ENCODE data around the gene TRPM3.

The TRPM3 gene

GRCh38 chr9:70693186-70693585 is 428.2 kb downstream of the TRPM3 start:
- ChIA-PET POLR2A (no interaction called here), CTCF (no interaction called here)
- TF ChIP-seq ZBTB17 (tag by site-specific recombination; IDR thresholded peaks at IDR 0.05) (no peak), ZBTB7A (tag by site-specific recombination; IDR thresholded peaks at IDR 0.05; ENCODE audit: low read depth) (no peak), ZNF544 (tag by site-specific recombination; IDR thresholded peaks at IDR 0.05) (no peak), RBAK (tag by site-specific recombination; IDR thresholded peaks at IDR 0.05) (no peak), ZNF701 (tag by site-specific recombination; IDR thresholded peaks at IDR 0.05) (no peak), ZNF473 (tag by site-specific recombination; IDR thresholded peaks at IDR 0.05) (no peak), ZNF501 (tag by site-specific recombination; IDR thresholded peaks at IDR 0.05) (no peak)
- TF ChIP-seq, protein P1, sequence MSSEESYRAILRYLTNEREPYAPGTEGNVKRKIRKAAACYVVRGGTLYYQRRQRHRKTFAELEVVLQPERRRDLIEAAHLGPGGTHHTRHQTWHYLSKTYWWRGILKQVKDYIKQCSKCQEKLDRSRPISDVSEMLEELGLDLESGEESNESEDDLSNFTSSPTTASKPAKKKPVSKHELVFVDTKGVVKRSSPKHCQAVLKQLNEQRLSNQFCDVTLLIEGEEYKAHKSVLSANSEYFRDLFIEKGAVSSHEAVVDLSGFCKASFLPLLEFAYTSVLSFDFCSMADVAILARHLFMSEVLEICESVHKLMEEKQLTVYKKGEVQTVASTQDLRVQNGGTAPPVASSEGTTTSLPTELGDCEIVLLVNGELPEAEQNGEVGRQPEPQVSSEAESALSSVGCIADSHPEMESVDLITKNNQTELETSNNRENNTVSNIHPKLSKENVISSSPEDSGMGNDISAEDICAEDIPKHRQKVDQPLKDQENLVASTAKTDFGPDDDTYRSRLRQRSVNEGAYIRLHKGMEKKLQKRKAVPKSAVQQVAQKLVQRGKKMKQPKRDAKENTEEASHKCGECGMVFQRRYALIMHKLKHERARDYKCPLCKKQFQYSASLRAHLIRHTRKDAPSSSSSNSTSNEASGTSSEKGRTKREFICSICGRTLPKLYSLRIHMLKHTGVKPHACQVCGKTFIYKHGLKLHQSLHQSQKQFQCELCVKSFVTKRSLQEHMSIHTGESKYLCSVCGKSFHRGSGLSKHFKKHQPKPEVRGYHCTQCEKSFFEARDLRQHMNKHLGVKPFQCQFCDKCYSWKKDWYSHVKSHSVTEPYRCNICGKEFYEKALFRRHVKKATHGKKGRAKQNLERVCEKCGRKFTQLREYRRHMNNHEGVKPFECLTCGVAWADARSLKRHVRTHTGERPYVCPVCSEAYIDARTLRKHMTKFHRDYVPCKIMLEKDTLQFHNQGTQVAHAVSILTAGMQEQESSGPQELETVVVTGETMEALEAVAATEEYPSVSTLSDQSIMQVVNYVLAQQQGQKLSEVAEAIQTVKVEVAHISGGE (tag by site-specific recombination; conservative IDR thresholded peaks at IDR 0.05; ENCODE audit: low read depth): no peak
- TF ChIP-seq, protein P2, sequence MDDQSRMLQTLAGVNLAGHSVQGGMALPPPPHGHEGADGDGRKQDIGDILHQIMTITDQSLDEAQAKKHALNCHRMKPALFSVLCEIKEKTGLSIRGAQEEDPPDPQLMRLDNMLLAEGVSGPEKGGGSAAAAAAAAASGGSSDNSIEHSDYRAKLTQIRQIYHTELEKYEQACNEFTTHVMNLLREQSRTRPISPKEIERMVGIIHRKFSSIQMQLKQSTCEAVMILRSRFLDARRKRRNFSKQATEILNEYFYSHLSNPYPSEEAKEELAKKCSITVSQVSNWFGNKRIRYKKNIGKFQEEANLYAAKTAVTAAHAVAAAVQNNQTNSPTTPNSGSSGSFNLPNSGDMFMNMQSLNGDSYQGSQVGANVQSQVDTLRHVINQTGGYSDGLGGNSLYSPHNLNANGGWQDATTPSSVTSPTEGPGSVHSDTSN (CRISPR knock-in tag; IDR thresholded peaks at IDR 0.05): no peak

DNA sequence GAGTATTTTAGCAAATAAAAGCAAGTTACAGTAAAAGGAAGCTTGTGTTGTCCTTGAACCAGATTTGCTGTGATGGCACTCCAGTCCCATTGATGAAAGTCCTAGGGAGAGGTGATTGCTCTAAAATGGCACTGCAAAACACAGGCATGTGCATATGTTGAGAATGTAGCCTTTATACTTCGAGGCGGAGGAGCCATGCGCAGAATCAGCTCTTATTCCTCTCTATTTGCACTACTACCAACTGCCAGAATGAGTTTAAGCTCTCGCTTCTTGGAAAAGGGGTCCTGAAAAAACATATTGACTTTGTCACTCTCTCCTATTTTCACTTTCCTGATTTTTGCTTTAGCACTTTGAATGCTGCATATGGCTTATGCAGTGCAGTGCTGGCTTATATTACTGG is 429.0 kb downstream of the TRPM3 start:
- no peak overlapping the region for H3K27ac ChIP-seq (ENCODE audit: extremely low read depth, low read depth, low read length)
- TF ChIP-seq SCRT2 (tag by site-specific recombination; IDR thresholded peaks at IDR 0.05): no peak
- TF ChIP-seq ZNF561 (tag by site-specific recombination; IDR thresholded peaks at IDR 0.05; ENCODE audit: borderline replicate concordance): no peak
- TF ChIP-seq ZNF473 (tag by site-specific recombination; IDR thresholded peaks at IDR 0.05): no peak
- no peak for TF ChIP-seq ZNF335 (tag by site-specific recombination; conservative IDR thresholded peaks at IDR 0.05)
- TF ChIP-seq GFI1B (tag by site-specific recombination; IDR thresholded peaks at IDR 0.05): no peak
- TF ChIP-seq ZIC2 (tag by site-specific recombination; IDR thresholded peaks at IDR 0.05): no peak
- no peak for TF ChIP-seq ZNF221 (tag by site-specific recombination; IDR thresholded peaks at IDR 0.05; ENCODE audit: borderline replicate concordance)
- TF ChIP-seq ZNF214 (tag by site-specific recombination; IDR thresholded peaks at IDR 0.05; ENCODE audit: borderline replicate concordance): no peak
- TF ChIP-seq ZNF266 (tag by site-specific recombination; IDR thresholded peaks at IDR 0.05; ENCODE audit: low read depth): no peak
- no peak for TF ChIP-seq ZBTB17 (tag by site-specific recombination; IDR thresholded peaks at IDR 0.05)
- TF ChIP-seq GLI2 (tag by site-specific recombination; IDR thresholded peaks at IDR 0.05; ENCODE audit: borderline replicate concordance, low read depth): no peak
- no peaks in the 10 kb centered on the region for H3K4me1 ChIP-seq (ENCODE audit: control insufficient read depth, insufficient read depth, low read length)
- no peak overlapping the region for H3K4me3 ChIP-seq (ENCODE audit: low read depth, low read length)
- ChIA-PET POLR2A (no interaction called here), CTCF (no interaction called here)
- no peaks in the 10 kb centered on the region for H3K9me3 ChIP-seq (ENCODE audit: control insufficient read depth, insufficient read depth, low read depth, low read length)
- H3K36me3 ChIP-seq (ENCODE audit: control insufficient read depth in 2 of 2, insufficient read depth in 1 of 2, low read length in 2 of 2): no peaks in the 10 kb centered on the region

More at GRCh38 chr9:70693186-70693585, 428.2 kb downstream of the TRPM3 start:
- Histone ChIP-seq H3K4me3 (ENCODE audit: low read depth, low read length) (no peak overlapping the region), H3K27ac (ENCODE audit: extremely low read depth, low read depth, low read length) (no peak overlapping the region), H3K36me3 (ENCODE audit: control insufficient read depth in 2 of 2, insufficient read depth in 1 of 2, low read length in 2 of 2) (no peaks in the 10 kb centered on the region), H3K4me1 (ENCODE audit: control insufficient read depth, insufficient read depth, low read length) (no peaks in the 10 kb centered on the region), H3K9me3 (ENCODE audit: control insufficient read depth, insufficient read depth, low read depth, low read length) (no peaks in the 10 kb centered on the region)

GRCh38 chr9:70688704-70689103 is 432.7 kb downstream of the TRPM3 start:
- Histone ChIP-seq H3K36me3 (ENCODE audit: control insufficient read depth in 2 of 2, insufficient read depth in 1 of 2, low read length in 2 of 2) (no peaks in the 10 kb centered on the region), H3K27ac (ENCODE audit: extremely low read depth, low read depth, low read length) (no peak overlapping the region), H3K4me1 (ENCODE audit: control insufficient read depth, insufficient read depth, low read length) (no peaks in the 10 kb centered on the region), H3K4me3 (ENCODE audit: low read depth, low read length) (no peak overlapping the region), H3K9me3 (ENCODE audit: control insufficient read depth, insufficient read depth, low read depth, low read length) (no peaks in the 10 kb centered on the region)
- POLR2A ChIA-PET: no interaction called here
- CTCF ChIA-PET: interaction anchor here (1.0 kb wide), 1 partner anchor 48 kb away, joined by 5 read pairs; no protein-coding TSS in a partner anchor
- TF ChIP-seq, protein P3, sequence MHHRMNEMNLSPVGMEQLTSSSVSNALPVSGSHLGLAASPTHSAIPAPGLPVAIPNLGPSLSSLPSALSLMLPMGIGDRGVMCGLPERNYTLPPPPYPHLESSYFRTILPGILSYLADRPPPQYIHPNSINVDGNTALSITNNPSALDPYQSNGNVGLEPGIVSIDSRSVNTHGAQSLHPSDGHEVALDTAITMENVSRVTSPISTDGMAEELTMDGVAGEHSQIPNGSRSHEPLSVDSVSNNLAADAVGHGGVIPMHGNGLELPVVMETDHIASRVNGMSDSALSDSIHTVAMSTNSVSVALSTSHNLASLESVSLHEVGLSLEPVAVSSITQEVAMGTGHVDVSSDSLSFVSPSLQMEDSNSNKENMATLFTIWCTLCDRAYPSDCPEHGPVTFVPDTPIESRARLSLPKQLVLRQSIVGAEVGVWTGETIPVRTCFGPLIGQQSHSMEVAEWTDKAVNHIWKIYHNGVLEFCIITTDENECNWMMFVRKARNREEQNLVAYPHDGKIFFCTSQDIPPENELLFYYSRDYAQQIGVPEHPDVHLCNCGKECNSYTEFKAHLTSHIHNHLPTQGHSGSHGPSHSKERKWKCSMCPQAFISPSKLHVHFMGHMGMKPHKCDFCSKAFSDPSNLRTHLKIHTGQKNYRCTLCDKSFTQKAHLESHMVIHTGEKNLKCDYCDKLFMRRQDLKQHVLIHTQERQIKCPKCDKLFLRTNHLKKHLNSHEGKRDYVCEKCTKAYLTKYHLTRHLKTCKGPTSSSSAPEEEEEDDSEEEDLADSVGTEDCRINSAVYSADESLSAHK (tag by site-specific recombination; IDR thresholded peaks at IDR 0.05): no peak
- no peak for TF ChIP-seq ZBTB48 (tag by site-specific recombination; IDR thresholded peaks at IDR 0.05)
- TF ChIP-seq ZNF610 (tag by site-specific recombination; IDR thresholded peaks at IDR 0.05; ENCODE audit: borderline replicate concordance): no peak
- no peak for TF ChIP-seq YY2 (tag by site-specific recombination; IDR thresholded peaks at IDR 0.05)
- TF ChIP-seq OSR2 (tag by site-specific recombination; IDR thresholded peaks at IDR 0.05): no peak
- no peak for TF ChIP-seq ZNF426 (tag by site-specific recombination; IDR thresholded peaks at IDR 0.05)
- no peak for TF ChIP-seq ZFP3 (tag by site-specific recombination; IDR thresholded peaks at IDR 0.05; ENCODE audit: low read depth)
- no peak for TF ChIP-seq SCRT1 (tag by site-specific recombination; IDR thresholded peaks at IDR 0.05; ENCODE audit: borderline replicate concordance)
- TF ChIP-seq ZEB2 (tag by site-specific recombination; IDR thresholded peaks at IDR 0.05): no peak
- TF ChIP-seq KLF7 (tag by site-specific recombination; IDR thresholded peaks at IDR 0.05; ENCODE audit: borderline replicate concordance): no peak
